SK-N-SH treated with all-trans-retinoic acid at 6 μM for 48 hours (cell line): ENCODE results near the gene SPRR2B.
"Not testable (repeated sequence)": the region's sequence is repeated elsewhere in the genome, so short reads cannot be mapped to it uniquely, and the experiment has no call there.

Experiments used
- ARNTL ChIP-seq: fragments of 450-650 bp; formaldehyde crosslinking; IDR thresholded peaks from 2 replicates; pipeline ENCODE4 v1.5.0; 2020; ENCODE audit warnings: low read depth, mild to moderate bottlenecking, moderate library complexity, borderline replicate concordance
- BACH2 ChIP-seq: fragments of 250-450 bp; sonication (Bioruptor Pico); IDR thresholded peaks from 2 replicates; pipeline ENCODE4 v1.9.0; 2021; ENCODE audit warnings: mild to moderate bottlenecking, borderline replicate concordance
- CREB5 ChIP-seq: fragments of 250-450 bp; sonication (Bioruptor Pico); IDR thresholded peaks from 2 replicates; pipeline ENCODE4 v1.5.1; 2020; ENCODE audit warnings: low read depth, mild to moderate bottlenecking, moderate library complexity
- CSDC2 ChIP-seq: fragments of 250-450 bp; sonication (Bioruptor Pico); IDR thresholded peaks from 2 replicates; pipeline ENCODE4 v1.5.0; 2020; ENCODE audit warnings: mild to moderate bottlenecking, moderate library complexity
- PATZ1 ChIP-seq: fragments of 250-450 bp; sonication (Bioruptor Pico); IDR thresholded peaks from 2 replicates; pipeline ENCODE4 v1.8.0; 2020; ENCODE audit warnings: mild to moderate bottlenecking, moderate library complexity, borderline replicate concordance
- POU6F1 ChIP-seq: fragments of 250-450 bp; sonication (Bioruptor Pico); IDR thresholded peaks from 2 replicates; pipeline ENCODE4 v1.8.0; 2021; ENCODE audit warnings: low read depth, mild to moderate bottlenecking, moderate library complexity, borderline replicate concordance
- PPARA ChIP-seq: fragments of 250-450 bp; sonication (Bioruptor Pico); IDR thresholded peaks from 2 replicates; pipeline ENCODE4 v1.5.0; 2020; ENCODE audit warnings: mild to moderate bottlenecking, borderline replicate concordance
- SNAI2 ChIP-seq: fragments of 250-450 bp; sonication (Bioruptor Pico); IDR thresholded peaks from 2 replicates; pipeline ENCODE4 v1.5.0; 2020; ENCODE audit warnings: mild to moderate bottlenecking, moderate library complexity
- TCF4 ChIP-seq: fragments of 250-450 bp; sonication (Bioruptor Pico); IDR thresholded peaks from 2 replicates; pipeline ENCODE4 v1.8.0; 2021; ENCODE audit warnings: mild to moderate bottlenecking, moderate library complexity, borderline replicate concordance
- TOX ChIP-seq: fragments of 250-450 bp; sonication (Bioruptor Pico); IDR thresholded peaks from 2 replicates; pipeline ENCODE4 v1.8.0; 2021; ENCODE audit warnings: mild to moderate bottlenecking, moderate library complexity, borderline replicate concordance
- ZFP3 ChIP-seq: fragments of 250-450 bp; sonication (Bioruptor Pico); IDR thresholded peaks from 2 replicates; pipeline ENCODE4 v1.5.0; 2020; ENCODE audit warnings: mild to moderate bottlenecking, moderate library complexity
- ZFP30 ChIP-seq: fragments of 450-650 bp; formaldehyde crosslinking; IDR thresholded peaks from 2 replicates; pipeline ENCODE4 v1.5.0; 2022; ENCODE audit warnings: mild to moderate bottlenecking, moderate library complexity
- ZNF70 ChIP-seq: fragments of 450-650 bp; formaldehyde crosslinking; IDR thresholded peaks from 2 replicates; pipeline ENCODE4 v1.5.0; 2020; ENCODE audit warnings: mild to moderate bottlenecking, moderate library complexity
- ZNF8 ChIP-seq: fragments of 450-650 bp; formaldehyde crosslinking; IDR thresholded peaks from 2 replicates; pipeline ENCODE4 v1.5.0; 2020; ENCODE audit warnings: mild to moderate bottlenecking, moderate library complexity

- not testable (repeated sequence) for TF ChIP-seq TCF4 (CRISPR knock-in tag); BACH2; ZNF70 (CRISPR knock-in tag); CSDC2 (CRISPR knock-in tag); ZNF8; SNAI2; PPARA (CRISPR knock-in tag); ZFP30; PATZ1 (CRISPR knock-in tag); TOX (CRISPR knock-in tag); ARNTL (CRISPR knock-in tag); CREB5; POU6F1 (CRISPR knock-in tag); ZFP3 (CRISPR knock-in tag)
Observed at GRCh38 chr1:153021829-153022228, 49.6 kb downstream of the SPRR2B start.
